DOHH2 (cell line): Measurements from ENCODE around the gene PLEKHG4B.

Experiments
- H3F3A ChIP-seq: fragments of 200-600 bp; sonication (generic), shearing (Covaris generic); 2 replicates; pipeline ENCODE4 v1.6.0; 2016; ENCODE audit warnings: antibody characterized with exemption, mild to moderate bottlenecking; ENCODE audit not compliant: control insufficient read depth, insufficient read depth
- H3K27ac ChIP-seq: fragments of 200-600 bp; sonication (generic); 2 replicates; pipeline ENCODE4 v1.5.1; 2014; ENCODE audit warnings: low read depth, mild to moderate bottlenecking, low read length, moderate library complexity
- H3K27me3 ChIP-seq: fragments of 200-600 bp; sonication (generic); 2 replicates; pipeline ENCODE4 v1.6.1; 2014; ENCODE audit warnings: mild to moderate bottlenecking, low read length, mixed read lengths; ENCODE audit not compliant: control insufficient read depth
- H3K36me3 ChIP-seq: fragments of 200-600 bp; sonication (generic); 2 replicates; pipeline ENCODE4 v1.6.1; 2014; ENCODE audit warnings: mild to moderate bottlenecking, low read length, moderate library complexity, mixed read lengths; ENCODE audit not compliant: control insufficient read depth
- H3K4me1 ChIP-seq: fragments of 200-600 bp; sonication (generic); 2 replicates; pipeline ENCODE4 v1.6.1; 2014; ENCODE audit warnings: mild to moderate bottlenecking, low read length, mixed read lengths; ENCODE audit not compliant: control insufficient read depth
- H3K4me2 ChIP-seq: fragments of 200-600 bp; sonication (generic); 2 replicates; pipeline ENCODE4 v1.6.0; 2014; ENCODE audit warnings: mild to moderate bottlenecking, low read length, moderate library complexity
- H3K4me3 ChIP-seq: fragments of 200-600 bp; sonication (generic); 2 replicates; pipeline ENCODE4 v1.5.1; 2014; ENCODE audit warnings: mild to moderate bottlenecking, low read length, mixed read lengths
- H3K79me2 ChIP-seq: fragments of 200-600 bp; sonication (generic); 2 replicates; pipeline ENCODE4 v1.6.1; 2014; ENCODE audit warnings: mild to moderate bottlenecking, low read length, mixed read lengths; ENCODE audit not compliant: control insufficient read depth
- H3K9me2 ChIP-seq: fragments of 200-600 bp; sonication (generic); replicated peaks from 2 replicates; pipeline ENCODE4 v1.6.1; 2014; ENCODE audit warnings: mild to moderate bottlenecking, low read length, mixed read lengths; ENCODE audit not compliant: control insufficient read depth
- H3K9me3 ChIP-seq: fragments of 200-600 bp; sonication (generic); 2 replicates; pipeline ENCODE4 v1.6.1; 2014; ENCODE audit warnings: antibody characterized with exemption, low read length, mixed read lengths; ENCODE audit not compliant: control insufficient read depth, insufficient read depth
- H4K20me1 ChIP-seq: fragments of 200-600 bp; sonication (generic); 2 replicates; pipeline ENCODE4 v1.6.0; 2014; ENCODE audit warnings: low read depth, mild to moderate bottlenecking, antibody characterized with exemption, low read length, moderate library complexity; ENCODE audit not compliant: control insufficient read depth, insufficient read depth
- EZH2phosphoT487 ChIP-seq: fragments of 200-600 bp; sonication (generic); IDR thresholded peaks from 2 replicates; pipeline ENCODE4 v1.6.1; 2017; ENCODE audit warnings: borderline replicate concordance, mild to moderate bottlenecking, antibody characterized with exemption, low read length, moderate library complexity, mixed read lengths
- TF ChIP-seq, protein P1 (sequence below): fragments of 200-600 bp; sonication (generic); IDR thresholded peaks from one replicate; pipeline ENCODE4 v1.5.1; 2014; ENCODE audit warnings: antibody characterized with exemption, mild to moderate bottlenecking, low read depth, low read length; ENCODE audit not compliant: poor library complexity, severe bottlenecking

PLEKHG4B gene

GRCh38 chr5:79821-80220, 12.1 kb upstream of the PLEKHG4B start:
- no peaks in the 10 kb centered on the region for H4K20me1 ChIP-seq
- H3K9me2 ChIP-seq, result no peaks in the 10 kb centered on the region
- TF ChIP-seq, protein P1, sequence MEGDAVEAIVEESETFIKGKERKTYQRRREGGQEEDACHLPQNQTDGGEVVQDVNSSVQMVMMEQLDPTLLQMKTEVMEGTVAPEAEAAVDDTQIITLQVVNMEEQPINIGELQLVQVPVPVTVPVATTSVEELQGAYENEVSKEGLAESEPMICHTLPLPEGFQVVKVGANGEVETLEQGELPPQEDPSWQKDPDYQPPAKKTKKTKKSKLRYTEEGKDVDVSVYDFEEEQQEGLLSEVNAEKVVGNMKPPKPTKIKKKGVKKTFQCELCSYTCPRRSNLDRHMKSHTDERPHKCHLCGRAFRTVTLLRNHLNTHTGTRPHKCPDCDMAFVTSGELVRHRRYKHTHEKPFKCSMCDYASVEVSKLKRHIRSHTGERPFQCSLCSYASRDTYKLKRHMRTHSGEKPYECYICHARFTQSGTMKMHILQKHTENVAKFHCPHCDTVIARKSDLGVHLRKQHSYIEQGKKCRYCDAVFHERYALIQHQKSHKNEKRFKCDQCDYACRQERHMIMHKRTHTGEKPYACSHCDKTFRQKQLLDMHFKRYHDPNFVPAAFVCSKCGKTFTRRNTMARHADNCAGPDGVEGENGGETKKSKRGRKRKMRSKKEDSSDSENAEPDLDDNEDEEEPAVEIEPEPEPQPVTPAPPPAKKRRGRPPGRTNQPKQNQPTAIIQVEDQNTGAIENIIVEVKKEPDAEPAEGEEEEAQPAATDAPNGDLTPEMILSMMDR, result no peak
- TF ChIP-seq EZH2phosphoT487, result no peak
- H3K27me3 ChIP-seq, result no peaks in the 10 kb centered on the region
- H3K27ac ChIP-seq, result no peak overlapping the region
- no peaks in the 10 kb centered on the region for H3K79me2 ChIP-seq
- H3F3A ChIP-seq, result no peaks in the 10 kb centered on the region
- no peaks in the 10 kb centered on the region for H3K36me3 ChIP-seq
- no peak overlapping the region for H3K4me2 ChIP-seq
- H3K4me1 ChIP-seq, result no peaks in the 10 kb centered on the region
- no peak overlapping the region for H3K4me3 ChIP-seq
- no peaks in the 10 kb centered on the region for H3K9me3 ChIP-seq

DNA sequence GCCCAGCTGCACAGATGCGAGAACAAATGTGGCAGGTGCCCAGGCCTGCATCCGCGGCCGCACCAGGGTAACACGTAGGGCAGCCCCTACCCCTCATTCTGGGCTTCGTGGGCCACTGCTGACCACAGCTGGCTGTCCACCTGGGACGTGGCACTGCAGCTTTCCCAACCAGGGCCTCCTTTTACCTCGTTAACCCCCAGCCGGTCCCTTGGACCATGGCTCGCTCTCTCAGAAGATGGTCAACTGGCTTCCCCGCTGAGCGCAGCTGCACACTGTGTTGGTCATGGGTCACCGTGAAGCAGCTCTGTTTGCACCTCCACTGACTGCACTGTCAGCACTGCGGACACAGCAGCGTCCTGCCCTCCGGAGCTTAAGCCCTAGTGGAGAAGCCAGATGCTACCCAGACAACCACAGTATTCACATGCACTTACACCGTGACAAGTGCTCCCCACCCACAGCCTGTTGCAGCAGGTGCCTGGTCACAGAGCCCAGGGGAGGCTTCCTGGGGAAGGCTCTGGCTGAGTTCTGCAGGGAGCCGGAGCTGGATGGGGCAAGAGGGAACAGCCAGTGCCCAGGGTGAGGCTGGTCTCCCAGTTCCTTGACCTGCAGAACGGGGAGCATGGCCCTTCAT, 10.5 kb upstream of the PLEKHG4B start:
- Histone ChIP-seq H4K20me1 (no peaks in the 10 kb centered on the region), H3K4me1 (no peaks in the 10 kb centered on the region), H3F3A (no peaks in the 10 kb centered on the region), H3K4me2 (no peak overlapping the region), H3K4me3 (no peak overlapping the region), H3K9me2 (no peaks in the 10 kb centered on the region), H3K9me3 (peaks cover 5% of the 10 kb centered on the region; the same call in 1 of the 2 replicates), H3K36me3 (no peaks in the 10 kb centered on the region), H3K79me2 (no peaks in the 10 kb centered on the region), H3K27me3 (no peaks in the 10 kb centered on the region), H3K27ac (no peak overlapping the region)
- TF ChIP-seq, protein P1, result no peak
- TF ChIP-seq EZH2phosphoT487, result no peak

GRCh38 chr5:82097-82496, 9.9 kb upstream of the PLEKHG4B start:
- Histone ChIP-seq H3K9me3 (peaks cover 5% of the 10 kb centered on the region; the same call in 1 of the 2 replicates), H3K27me3 (no peaks in the 10 kb centered on the region), H3K4me1 (no peaks in the 10 kb centered on the region), H3K36me3 (no peaks in the 10 kb centered on the region), H3K27ac (no peak overlapping the region), H3K79me2 (no peaks in the 10 kb centered on the region), H4K20me1 (no peaks in the 10 kb centered on the region), H3K9me2 (no peaks in the 10 kb centered on the region), H3F3A (no peaks in the 10 kb centered on the region), H3K4me2 (no peak overlapping the region), H3K4me3 (no peak overlapping the region)
- TF ChIP-seq, protein P1, result no peak
